Fibroblast of skin of right quadriceps (primary cell): Measurements from ENCODE around the gene DSG4.
"Not testable (repeated sequence)": the region's sequence is repeated elsewhere in the genome, so short reads cannot be mapped to it uniquely, and the experiment has no call there.

ENCODE experiments used
- DNase-seq: peaks from one replicate; pipeline ENCODE4 v3.0.0-alpha.2; 2013

Gene DSG4

DNA sequence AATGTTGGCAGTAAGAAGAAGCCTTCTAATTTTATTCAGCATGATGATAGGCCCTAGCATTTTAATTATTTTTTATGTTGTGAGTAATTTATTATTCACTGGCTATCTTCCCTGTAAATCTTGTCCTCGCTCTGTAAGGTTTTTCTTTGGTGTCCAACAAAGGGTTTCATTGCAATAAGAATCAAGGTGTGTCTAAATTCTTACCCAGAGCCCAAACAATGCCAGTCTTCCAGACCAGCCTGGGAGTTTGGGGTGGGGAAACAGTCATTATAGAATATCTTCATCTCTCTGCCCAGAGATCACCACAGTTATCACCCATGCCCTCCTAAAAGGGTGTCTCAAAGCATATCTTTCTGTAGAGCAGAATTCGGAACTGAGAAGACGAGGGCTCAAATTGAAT, at the start of gene DSG4:
DSG4 (plus strand) TSS at position 301 of the 400 bp plus-strand sequence. CDS start 135 bp downstream, outside the sequence.
- no peak for DNase-seq

DNA sequence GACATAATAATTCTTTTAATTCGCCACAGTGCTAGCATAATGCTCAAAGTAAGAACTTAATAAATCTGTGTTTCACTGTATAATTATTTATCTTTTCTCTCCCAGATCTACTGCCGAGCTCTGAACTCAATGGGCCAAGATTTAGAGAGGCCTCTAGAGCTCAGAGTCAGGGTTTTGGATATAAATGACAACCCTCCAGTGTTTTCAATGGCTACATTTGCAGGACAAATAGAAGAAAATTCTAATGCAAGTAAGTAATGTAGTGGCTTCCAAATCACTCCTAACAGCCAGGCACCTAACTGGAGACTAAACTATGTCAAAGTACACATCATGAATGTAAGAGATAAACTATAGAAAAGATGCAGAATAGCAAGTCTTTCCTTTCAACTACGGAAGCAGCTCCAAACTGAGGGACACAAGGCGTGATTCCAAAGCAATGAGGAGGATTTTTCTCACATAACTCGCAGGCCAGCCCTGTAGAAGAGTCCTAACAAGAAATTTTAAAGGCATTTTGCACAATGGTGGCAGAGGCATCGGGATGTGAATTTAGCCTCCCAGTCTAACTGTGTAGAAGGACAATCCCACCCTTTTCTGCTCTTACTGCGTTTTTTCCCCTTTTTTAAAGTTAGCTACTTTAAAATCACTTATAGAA, 46.7 kb upstream of the DSG4 start:
- DNase-seq: no peak

DNA sequence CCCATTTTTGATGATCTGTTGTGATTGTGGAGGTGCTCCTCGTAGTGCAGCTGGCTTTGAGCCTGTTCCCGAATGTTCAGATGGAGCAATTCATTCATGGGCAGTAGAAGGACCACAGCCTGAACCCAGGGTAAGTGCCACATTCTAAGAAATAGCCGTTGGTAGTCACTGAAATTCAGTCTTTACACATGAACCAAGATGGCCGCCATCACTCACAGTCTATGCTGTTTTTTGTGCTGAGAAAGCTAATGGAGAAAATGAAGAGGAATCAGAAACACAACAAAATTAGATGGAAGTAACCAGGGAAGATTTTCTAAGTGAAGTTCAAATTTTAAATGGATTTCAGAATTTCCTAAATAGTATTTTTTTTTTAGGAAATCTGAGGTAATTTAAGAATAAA, 33.1 kb upstream of the DSG4 start:
- DNase-seq: no peak

DNA sequence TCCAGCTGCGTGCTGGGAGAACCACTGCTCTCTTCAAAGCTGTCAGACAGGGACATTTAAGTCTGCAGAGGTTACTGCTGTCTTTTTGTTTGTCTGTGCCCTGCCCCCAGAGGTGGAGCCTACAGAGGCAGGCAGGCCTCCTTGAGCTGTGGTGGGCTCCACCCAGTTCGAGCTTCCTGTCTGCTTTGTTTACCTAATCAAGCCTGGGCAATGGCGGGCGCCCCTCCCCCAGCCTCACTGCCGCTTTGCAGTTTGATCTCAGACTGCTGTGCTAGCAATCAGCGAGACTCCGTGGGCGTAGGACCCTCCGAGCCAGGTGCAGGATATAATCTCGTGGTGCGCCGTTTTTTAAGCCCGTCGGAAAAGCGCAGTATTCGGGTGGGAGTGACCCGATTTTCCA, 23.2 kb upstream of the DSG4 start:
- DNase-seq: not testable (repeated sequence)

GRCh38 chr18:31354990-31355389, 21.6 kb upstream of the DSG4 start:
- no peak for DNase-seq

DNA sequence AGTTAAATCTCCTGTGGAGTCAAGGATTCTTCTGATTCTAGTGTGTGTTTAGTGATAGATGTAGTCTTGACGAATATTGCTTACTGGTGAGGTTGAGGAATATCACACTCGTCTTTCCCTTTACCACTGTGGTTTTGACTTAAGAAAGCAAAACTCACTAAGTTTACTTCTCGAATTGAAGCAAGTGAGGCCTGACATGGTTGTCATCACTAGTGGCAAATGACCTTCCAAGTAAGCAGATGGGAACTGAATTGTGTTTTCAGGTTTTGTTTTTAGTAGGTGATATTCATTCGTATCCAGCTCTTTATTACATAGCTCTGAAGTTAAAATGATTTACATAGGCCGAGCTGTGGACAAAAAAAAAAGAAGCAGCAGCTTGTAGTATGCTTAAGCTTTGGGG, 20.6 kb upstream of the DSG4 start:
- DNase-seq: no peak

DNA sequence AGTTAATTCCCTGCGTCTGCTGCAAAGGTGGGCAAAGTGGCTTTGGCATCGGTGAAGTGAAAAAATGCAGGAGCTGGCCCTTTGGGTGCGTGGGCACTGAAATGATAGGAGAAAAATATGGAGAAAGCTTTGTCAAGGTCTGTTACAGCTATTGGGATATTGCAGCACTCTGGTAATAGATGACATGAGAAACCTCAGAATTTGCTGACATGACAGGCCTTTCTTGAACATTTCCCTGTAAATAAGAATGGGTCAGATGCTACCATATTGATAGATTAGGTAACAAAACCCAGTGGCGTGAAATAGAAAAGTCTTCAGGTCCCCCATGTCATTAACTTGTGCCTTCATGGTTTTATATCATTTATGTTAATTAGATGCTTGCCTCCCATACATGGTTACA, 12.4 kb upstream of the DSG4 start:
- DNase-seq: no peak

- no peak for DNase-seq
These were observed 7.1 kb upstream of the DSG4 start for GRCh38 chr18:31369478-31369877.

GRCh38 chr18:31371989-31372388, 4.6 kb upstream of the DSG4 start:
- DNase-seq: no peak

- no peak for DNase-seq
These were observed 2.9 kb upstream of the DSG4 start for GRCh38 chr18:31373641-31374040.

- no peak for DNase-seq
These were observed 4.3 kb downstream of the DSG4 start for GRCh38 chr18:31380912-31381311.

GRCh38 chr18:31382107-31382506, 5.5 kb downstream of the DSG4 start:
- DNase-seq: no peak

GRCh38 chr18:31386741-31387140, 10.2 kb downstream of the DSG4 start:
- no peak for DNase-seq

GRCh38 chr18:31393286-31393685, 16.7 kb downstream of the DSG4 start:
- DNase-seq: no peak

DNA sequence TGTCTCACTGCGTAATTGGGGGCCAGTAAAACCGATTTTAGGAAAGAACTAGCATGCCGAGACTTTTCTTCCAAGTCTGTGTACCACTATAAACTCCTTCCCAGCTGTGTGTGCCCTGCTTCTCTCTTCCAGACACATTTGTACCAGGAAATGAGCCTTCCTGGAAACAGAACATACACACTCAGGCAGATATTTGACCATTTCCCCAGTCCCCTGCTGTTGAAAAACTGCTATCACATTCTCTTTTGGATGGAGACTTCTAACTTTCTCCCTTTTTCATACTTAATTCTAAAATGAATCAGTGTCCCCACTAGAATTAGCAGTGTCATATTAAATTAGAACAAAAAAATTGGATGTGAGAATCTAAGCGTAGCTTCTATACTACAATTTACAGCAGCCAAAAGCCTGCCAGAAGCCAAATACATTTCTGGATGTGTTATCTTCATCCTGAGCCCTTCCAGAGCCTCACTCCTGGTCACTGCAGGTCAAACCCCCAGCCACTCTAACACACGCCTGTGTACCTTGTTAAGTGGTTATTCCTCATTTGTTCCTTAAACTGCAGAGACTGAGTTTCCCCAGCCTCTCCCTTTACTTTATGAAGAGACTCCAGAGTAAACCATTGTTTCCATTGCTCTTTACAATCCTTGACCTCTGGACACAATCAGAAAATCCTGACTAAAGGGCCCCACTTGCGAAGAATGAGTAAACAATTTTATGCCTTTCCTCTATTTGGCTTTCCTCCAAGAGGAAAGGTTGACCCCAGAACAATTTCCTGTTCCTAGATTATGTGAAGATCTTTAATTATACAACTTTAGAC, 20.4 kb downstream of the DSG4 start:
- DNase-seq: no peak

DNA sequence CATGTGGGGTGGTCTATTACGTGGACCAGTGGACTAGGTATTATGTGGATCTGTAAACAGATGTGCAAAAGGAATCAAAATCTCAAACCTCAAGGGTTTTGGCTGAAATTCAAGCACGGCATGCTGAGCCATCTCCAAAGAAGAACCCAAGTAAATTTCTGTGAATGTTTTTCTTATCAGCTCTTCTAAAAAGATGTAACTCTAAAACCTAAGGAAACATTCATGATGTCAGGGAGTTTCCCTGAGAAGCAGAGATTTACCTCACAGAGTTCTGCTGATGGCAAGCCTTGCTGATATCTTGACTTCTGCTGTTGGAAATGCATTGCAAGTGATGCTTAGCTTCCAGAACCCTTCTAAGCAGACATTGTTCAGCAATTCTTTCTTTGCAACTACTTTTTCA, 21.6 kb downstream of the DSG4 start:
- no peak for DNase-seq

GRCh38 chr18:31399306-31400032, 22.9 kb downstream of the DSG4 start:
- no peak for DNase-seq

- DNase-seq: no peak
These were observed 24.8 kb downstream of the DSG4 start for GRCh38 chr18:31401156-31402025.

DNA sequence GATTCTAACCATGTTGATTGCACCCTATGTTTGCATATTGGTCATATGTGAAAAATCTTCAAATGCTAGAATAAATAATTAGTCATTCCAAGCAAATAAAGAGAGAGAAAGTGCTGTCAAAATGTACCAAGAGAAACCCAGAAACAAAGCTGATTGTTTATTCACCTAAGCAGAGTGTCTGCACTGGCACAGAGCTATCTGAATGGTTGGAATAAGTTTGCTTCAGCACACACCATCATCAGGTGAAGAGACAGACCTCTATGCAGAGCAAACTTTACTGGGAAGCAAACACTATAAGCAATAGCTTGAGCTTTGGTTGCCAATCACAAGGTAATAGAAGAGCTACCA, 25.4 kb downstream of the DSG4 start:
- no peak for DNase-seq

GRCh38 chr18:31403409-31403808, 26.8 kb downstream of the DSG4 start:
- no peak for DNase-seq

GRCh38 chr18:31407649-31408048, 31.1 kb downstream of the DSG4 start:
- DNase-seq: no peak

GRCh38 chr18:31409276-31409675, 32.7 kb downstream of the DSG4 start:
- no peak for DNase-seq
